ENCODE data around the gene CMIP. TPM values are rescaled to one million over a fixed set of nuclear protein-coding genes. Genes with fewer than 3 reads are reported as not detected.
A peak's percentile ranks its signal among the peaks of the same experiment; 100 is the strongest.
"Not testable (repeated sequence)": the region's sequence is repeated elsewhere in the genome, so short reads cannot be mapped to it uniquely, and the experiment has no call there.

CMIP gene
- total and polyA plus RNA-seq, 7 donors: 11.0 to 60.3 (median 20.4) TPM

DNA sequence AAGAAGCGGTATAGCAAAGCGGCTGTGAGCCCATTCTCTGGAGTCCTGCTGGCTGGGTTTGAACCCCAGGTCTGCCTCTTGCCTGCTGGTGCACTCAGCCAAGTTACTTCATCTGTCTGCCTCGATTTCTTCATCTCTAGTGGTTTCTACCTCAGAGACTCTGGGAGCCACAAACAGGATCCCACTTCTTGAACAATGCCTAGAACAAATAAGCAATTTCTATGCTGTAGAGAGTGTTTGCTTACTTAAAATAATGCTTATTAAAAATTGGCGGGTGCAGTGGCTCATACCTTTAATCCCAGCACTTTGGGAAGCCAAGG is 75.5 kb downstream of the CMIP start:
- DNase-seq: no peak
- Histone ChIP-seq H3K27ac (peak overlapping the region in 1 of 4 donors; percentile 11), H3K9me3 (no peaks in the 10 kb centered on the region), H3K4me3 (no peak overlapping the region), H3K36me3 (no peaks in the 10 kb centered on the region), H3K27me3 (no peaks in the 10 kb centered on the region), H3K4me1 (peaks cover 0 to 6% (median 0%) of the 10 kb centered on the region in 4 donors)
- TF ChIP-seq POLR2A (IDR thresholded peaks at IDR 0.05): no peak
- no peak for TF ChIP-seq EP300 (IDR thresholded peaks at IDR 0.05)
- WGBS, 2 donors: 88 to 93% methylated on average over 4 of the region's 4 CpGs
- intact Hi-C loops (cut with DNase I): no loop called here

DNA sequence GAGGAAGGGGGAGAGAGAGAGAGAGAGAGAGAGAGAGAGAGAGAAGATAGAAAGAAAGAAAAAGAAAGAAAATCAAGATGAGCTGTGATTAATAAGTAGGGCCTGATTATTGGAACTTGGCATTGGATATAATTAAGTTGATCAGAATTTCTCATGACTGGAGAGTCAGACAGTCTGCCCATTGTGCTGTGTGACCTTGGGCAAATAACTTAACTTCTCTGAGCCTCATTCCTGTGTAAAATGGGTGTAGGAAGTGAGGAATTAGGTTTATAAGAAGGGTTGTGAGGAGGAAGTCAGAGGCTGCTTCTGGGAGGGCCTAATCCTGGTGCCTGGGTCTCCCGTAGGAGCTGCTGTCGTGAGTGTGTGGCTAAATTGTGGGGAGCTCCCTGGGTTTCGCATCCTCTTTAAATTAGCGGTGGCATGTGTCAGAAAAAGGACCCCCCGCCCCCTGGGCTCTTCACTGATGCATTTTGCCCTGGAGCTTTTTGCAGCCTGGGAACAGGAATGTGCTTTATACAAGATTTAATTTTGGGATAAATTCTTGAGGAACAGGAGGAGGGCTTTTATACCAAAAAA is 76.0 kb downstream of the CMIP start:
- intact Hi-C loops (cut with DNase I): no loop called here
- peaks cover 0 to 6% (median 0%) of the 10 kb centered on the region in 4 donors for H3K4me1 ChIP-seq
- H3K36me3 ChIP-seq: no peaks in the 10 kb centered on the region
- H3K4me3 ChIP-seq: no peak overlapping the region
- TF ChIP-seq POLR2AphosphoS5 (IDR thresholded peaks at IDR 0.05) (no peak), POLR2A (IDR thresholded peaks at IDR 0.05) (no peak), EP300 (IDR thresholded peaks at IDR 0.05) (no peak)
- TF ChIP-seq, protein P1, sequence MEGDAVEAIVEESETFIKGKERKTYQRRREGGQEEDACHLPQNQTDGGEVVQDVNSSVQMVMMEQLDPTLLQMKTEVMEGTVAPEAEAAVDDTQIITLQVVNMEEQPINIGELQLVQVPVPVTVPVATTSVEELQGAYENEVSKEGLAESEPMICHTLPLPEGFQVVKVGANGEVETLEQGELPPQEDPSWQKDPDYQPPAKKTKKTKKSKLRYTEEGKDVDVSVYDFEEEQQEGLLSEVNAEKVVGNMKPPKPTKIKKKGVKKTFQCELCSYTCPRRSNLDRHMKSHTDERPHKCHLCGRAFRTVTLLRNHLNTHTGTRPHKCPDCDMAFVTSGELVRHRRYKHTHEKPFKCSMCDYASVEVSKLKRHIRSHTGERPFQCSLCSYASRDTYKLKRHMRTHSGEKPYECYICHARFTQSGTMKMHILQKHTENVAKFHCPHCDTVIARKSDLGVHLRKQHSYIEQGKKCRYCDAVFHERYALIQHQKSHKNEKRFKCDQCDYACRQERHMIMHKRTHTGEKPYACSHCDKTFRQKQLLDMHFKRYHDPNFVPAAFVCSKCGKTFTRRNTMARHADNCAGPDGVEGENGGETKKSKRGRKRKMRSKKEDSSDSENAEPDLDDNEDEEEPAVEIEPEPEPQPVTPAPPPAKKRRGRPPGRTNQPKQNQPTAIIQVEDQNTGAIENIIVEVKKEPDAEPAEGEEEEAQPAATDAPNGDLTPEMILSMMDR (IDR thresholded peaks at IDR 0.05): no peak
- H3K27ac ChIP-seq: no peak overlapping the region
- no peak for DNase-seq
- no peaks in the 10 kb centered on the region for H3K9me3 ChIP-seq
- 69 to 78% methylated on average over 5 of the region's 5 CpGs for WGBS, 2 donors
- H3K27me3 ChIP-seq: no peaks in the 10 kb centered on the region

DNA sequence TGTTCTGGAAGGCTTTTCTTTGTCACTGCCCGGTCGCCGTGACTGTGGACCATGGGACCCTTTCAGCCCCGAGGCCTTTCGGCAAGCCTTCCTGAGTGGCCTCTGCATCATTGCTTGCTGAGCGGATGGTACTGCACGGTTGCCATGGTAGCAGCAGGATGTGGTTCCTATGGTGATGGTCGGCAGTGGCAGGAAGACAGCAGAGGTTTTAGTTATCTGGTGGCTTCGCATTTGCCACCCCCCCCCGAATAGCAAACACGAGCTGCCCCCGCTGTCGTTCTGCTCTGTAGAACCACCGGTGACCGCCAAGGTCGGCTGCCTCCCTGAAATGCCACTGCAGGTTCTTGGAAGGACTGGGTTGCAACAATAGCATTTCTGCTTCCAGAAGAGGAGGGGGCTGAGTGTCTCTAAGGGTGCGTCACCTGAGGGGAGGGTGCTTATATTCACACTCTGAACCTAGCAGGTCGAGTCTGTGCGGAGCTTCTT is 76.6 kb downstream of the CMIP start:
- intact Hi-C loops (cut with DNase I): no loop called here
- no peak overlapping the region for H3K27ac ChIP-seq
- no peak overlapping the region for H3K4me3 ChIP-seq
- DNase-seq: no peak
- peaks cover 0 to 9% (median 3%) of the 10 kb centered on the region in 4 donors for H3K4me1 ChIP-seq
- no peaks in the 10 kb centered on the region for H3K27me3 ChIP-seq
- no peak for TF ChIP-seq POLR2AphosphoS5 (IDR thresholded peaks at IDR 0.05)
- TF ChIP-seq EP300 (IDR thresholded peaks at IDR 0.05): no peak
- TF ChIP-seq, protein P1 (IDR thresholded peaks at IDR 0.05): no peak
- TF ChIP-seq POLR2A (IDR thresholded peaks at IDR 0.05): no peak
- no peaks in the 10 kb centered on the region for H3K9me3 ChIP-seq
- no peaks in the 10 kb centered on the region for H3K36me3 ChIP-seq
- WGBS, 2 donors: 73 to 82% methylated on average over 19 of the region's 19 CpGs

DNA sequence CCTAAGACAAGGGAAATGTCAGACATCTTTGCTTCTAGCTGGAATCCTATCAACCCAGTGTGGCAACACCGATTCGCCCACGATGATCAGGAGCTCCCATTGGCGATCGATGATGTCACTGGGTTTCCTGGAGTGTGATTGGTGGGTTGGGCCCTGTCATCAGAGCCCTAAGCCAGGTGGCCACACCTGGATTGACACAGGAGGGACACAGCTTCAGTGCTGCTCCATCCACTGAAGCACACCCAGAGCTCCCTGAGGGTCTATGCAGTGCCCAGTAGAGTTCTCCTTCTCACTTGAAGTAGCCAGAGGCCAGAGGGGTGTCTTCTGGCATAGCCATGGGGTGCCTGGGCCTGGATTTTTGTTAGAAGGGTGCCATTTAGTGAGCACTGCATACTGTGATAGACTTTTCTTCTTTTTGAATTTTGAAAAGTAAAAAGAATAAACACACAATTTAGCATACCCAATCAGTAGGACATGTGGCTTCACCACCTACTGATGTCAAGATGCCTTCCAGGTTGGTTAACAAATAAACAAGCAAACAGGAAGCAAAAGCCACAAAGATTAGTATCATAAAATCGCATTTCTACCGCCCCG is 77.6 kb downstream of the CMIP start:
- TF ChIP-seq POLR2A (IDR thresholded peaks at IDR 0.05): no peak
- TF ChIP-seq POLR2AphosphoS5 (IDR thresholded peaks at IDR 0.05): no peak
- TF ChIP-seq, protein P1 (IDR thresholded peaks at IDR 0.05): no peak
- TF ChIP-seq EP300 (IDR thresholded peaks at IDR 0.05): no peak
- intact Hi-C loops (cut with DNase I): no loop called here
- H3K4me1 ChIP-seq: peaks cover 0 to 18% (median 13%) of the 10 kb centered on the region in 4 donors

DNA sequence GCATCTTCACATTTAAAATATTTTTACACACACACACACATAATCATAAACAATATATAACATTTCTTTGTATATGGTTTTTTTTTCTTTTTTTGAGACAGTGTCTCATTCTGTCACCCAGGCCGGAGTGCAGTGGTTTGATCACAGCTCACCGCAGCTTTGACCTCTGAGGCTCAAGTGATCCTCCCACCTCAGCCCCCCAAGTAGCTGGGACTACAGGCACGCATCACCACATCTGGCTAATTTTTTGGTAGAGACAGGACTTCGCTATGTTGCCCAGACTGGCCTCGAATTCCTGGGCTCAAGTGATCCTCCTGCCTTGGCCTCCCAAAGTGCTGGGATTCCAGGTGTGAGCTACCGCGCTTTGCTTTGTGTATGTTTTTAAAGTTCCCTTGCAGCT is 78.2 kb downstream of the CMIP start:
- H3K27ac ChIP-seq; H3K4me3 ChIP-seq; H3K36me3 ChIP-seq; intact Hi-C loops (cut with DNase I); H3K9me3 ChIP-seq; DNase-seq; H3K27me3 ChIP-seq: not testable (repeated sequence)
- WGBS, 2 donors: 95 to 98% methylated on average over 7 of the region's 7 CpGs
- peaks cover 0 to 19% (median 17%) of the 10 kb centered on the region in 4 donors for H3K4me1 ChIP-seq

More for the DNA sequence above, 77.6 kb downstream of the CMIP start:
- DNase-seq: no peak
- Histone ChIP-seq H3K36me3 (no peaks in the 10 kb centered on the region), H3K27ac (no peak overlapping the region), H3K27me3 (no peaks in the 10 kb centered on the region), H3K9me3 (no peaks in the 10 kb centered on the region), H3K4me3 (no peak overlapping the region)
- 61 to 78% methylated on average over 8 of the region's 8 CpGs for WGBS, 2 donors

Data from sigmoid colon (tissue), 7 donors.